ENCODE measurements around the gene CEP120.

DNA sequence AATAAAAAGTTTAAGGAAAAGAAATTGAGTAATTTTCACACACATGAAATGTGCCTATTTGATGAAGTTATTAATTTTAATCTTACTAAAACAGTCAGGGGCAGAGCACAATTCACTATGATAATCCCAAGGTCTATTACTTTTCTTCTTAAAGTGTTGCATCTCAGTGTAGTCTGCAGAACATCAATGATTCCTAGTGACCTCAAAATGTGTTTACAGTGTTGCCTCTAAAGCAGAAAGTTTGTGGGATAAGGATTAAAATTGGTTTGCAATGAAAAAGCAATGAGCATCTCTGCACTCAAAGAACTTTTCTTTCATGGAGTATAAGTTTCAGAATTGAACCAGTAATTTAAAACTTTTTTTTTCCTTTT, 63.0 kb downstream of the CEP120 start:
- TF ChIP-seq EZH2 (IDR thresholded peaks at IDR 0.05; ENCODE audit: insufficient read depth, poor library complexity, severe bottlenecking) (no peak), EZH2phosphoT487 (IDR thresholded peaks at IDR 0.05; ENCODE audit: insufficient read depth, low read depth) (no peak)
